SIG-M5 treated with dmso at 0.1 percent for 504 hours (cell line): ENCODE results near the gene KLHL29.

Source experiments
- DNase-seq: peaks from one replicate; lab custom pipeline; 2025; ENCODE audit not compliant: unreplicated experiment; lab: John Stamatoyannopoulos, UW

The KLHL29 gene

DNA sequence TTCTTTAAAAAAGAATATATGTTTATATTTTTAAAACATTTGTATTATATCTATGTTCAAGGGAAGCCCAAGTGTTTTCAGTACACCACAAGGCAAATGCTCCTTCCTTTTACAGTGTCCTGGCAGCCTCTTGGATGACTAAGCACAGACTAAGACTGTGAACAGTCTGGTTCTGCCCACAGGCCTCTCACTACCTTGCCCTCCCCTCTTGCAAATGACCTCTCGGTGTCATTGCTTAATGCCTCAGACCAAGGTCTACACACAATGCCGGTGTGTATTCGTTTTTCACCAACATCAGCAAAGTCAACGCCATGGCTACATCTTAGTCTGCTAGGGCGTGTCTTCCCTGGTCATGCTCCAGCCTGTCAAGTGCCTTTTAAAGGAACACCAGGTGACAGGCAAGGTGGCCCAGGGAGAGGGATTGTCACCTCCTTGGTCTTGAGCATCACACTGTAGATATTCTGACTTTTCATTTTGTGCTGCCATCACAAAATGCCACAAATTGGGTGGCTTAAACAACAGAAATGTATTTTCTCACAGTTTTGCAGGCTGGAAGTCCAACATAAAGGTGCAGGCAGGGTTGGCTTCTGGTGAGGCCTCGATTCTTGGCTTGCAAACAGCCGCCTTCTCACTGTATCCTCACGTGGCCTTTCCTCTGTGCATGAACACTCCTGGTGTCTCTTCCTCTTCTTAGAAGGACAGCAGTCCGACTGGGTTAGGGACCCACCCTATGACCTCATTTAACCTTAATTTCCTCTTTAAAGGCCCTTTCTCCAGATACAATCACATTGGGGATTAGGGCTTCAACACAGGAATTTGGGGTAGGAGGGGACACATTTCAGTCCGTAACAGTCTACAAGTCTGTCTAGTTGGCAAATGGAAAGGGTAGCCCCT, 266.5 kb downstream of the KLHL29 start:
- DNase-seq = no peak

DNA sequence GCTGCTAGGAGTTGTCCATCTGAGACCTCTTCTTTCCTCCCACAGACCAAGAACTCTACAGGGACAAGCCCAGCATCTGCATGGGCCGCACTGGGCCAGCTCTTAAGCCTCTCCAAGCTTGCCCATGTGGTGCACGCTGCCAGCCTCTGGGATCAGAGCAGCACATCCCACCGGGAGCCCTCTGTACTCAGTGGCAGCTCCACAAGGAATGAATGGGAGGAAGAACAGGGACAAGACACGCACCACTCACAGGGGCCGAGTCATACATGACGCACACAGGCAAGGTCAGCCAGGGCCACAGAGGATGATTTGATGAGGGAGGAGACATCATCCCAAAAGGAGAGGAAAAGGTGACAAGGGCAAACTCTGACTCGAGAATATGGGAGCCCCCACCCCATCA, 268.3 kb downstream of the KLHL29 start:
- no peak for DNase-seq

DNA sequence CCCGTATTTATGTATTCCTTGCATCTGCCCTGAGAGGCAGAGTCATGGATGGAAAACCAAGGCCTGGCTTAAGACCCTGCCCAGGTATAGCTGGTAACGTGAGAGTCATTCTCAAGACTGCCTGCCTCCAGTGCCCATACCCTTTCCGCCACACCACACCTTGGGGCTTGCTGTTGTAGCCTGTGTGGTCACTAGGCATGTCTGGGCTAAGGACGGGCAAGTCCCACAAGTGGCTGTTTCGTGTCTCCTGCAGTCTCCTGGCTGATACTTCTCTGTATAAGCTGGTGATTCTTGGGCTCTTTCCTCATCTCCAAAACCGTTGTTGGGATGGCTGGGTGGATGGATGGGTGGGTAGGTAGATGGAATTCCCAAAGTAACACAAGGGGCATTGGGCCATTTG, 269.8 kb downstream of the KLHL29 start:
- no peak for DNase-seq

DNA sequence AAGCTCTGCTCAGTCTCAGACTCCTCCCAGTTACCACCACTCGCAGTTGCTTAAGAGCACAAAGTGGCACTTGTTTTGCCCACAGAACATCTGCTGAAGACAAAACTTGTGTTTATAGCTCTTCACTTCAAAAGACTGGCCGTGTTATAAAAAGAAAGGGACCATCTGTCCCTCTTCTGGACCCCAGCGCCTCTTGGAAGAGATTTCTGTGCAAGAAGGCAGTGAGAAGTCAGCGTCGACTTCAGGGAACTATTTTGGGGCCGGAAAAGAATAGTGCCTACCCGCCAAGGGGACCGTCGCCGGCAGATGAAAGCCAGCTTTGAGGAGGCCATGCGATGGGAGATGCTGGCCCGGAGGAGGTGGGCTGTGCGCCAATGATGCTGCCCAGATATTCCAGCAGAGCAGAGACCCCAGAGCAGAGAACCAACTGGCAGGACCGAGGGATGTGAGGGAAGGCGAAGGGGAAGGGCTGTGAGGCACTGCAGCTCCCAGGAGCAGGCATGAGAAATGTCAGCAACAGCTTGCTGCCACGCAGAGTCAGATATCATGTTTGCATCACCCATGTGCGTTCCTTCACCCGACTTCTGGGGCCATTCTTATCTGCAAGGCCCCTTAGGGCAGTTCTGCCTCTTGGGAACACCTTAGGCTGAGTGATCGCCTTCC, 271.1 kb downstream of the KLHL29 start:
- no peak for DNase-seq

DNA sequence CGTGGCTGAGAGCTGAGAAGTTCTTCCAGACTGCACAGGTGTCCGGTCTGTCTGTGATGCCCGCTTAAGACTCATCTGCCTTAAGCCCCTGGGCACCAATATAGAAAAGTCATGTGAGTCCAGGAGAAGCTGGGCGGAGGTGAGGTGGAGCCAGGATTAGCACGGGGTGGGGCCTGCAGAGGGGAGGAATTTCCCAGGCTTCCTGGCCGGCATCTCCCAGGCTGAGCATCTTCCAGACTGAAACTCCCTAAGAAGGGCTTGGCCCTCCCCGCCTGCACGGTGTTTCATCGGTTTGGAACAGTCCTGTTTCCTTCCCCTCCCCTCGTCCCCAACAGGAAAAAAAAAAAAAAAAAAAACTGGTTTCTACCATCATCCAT, 271.6 kb downstream of the KLHL29 start:
- no peak for DNase-seq

DNA sequence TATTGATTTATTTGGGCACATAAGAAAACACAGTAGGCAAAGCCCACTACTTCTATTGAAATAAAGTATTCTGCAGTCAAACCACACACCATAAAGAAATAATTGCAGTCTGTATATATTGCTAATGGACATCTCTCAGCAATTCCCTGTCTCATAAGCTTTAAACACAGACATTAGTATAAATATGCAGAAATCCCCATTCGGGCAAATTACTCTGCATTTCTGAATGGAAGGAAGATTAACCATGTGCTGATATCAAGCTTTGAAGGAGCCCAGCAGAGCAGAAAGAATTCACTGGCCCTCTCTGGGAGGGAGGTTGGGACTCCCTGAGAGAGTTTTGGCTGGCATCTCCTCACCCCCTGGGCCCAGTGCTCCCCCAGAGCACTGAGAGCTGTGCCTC, 272.4 kb downstream of the KLHL29 start:
- DNase-seq = no peak

GRCh38 chr2:23657934-23658333, 273.0 kb downstream of the KLHL29 start:
- DNase-seq = no peak

DNA sequence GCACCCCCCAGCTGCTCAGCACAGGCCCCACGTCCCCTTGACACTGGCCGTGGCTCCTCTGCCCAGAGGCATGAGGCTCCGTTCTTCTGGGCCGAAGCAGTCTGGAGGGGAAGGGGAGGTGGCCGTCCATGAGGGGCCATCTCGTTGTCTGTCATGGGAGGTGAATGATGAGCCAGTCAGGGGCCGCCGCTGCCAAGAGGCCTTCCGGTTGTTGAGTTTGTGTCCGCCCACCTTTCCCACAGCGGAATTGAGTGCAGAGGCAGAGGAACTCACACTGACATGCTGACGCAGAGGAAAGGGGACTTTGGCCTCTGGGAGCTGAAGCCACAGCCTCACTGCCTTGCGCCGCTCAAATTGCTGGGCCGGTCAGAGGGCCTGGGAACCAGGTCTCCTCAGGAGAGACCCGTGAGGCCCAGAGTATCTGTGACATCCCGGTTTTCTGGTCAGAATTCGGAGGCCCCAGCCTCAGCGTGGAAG, 273.5 kb downstream of the KLHL29 start:
- DNase-seq = no peak

GRCh38 chr2:23659328-23659727, 274.3 kb downstream of the KLHL29 start:
- DNase-seq = no peak

DNA sequence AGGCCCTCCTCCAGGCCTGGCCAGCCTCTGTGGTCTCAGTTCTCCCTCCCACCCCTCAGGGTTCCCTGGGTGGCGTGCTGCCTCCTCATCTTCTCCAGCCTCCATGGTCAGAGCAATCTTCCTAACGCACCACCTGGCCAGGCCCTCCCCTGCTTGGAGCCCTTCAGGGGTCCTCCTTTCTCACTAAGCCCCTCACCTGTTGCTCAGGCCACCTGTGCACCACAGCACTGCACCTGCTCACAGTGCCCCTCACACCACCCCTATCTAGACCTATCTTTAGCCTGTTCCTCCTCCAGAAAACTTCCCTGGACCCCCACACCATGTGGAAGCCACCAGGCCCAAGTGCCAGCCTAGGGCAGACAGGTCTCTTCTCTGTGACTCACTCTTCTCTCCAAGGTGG, 274.8 kb downstream of the KLHL29 start:
- DNase-seq = no peak

DNA sequence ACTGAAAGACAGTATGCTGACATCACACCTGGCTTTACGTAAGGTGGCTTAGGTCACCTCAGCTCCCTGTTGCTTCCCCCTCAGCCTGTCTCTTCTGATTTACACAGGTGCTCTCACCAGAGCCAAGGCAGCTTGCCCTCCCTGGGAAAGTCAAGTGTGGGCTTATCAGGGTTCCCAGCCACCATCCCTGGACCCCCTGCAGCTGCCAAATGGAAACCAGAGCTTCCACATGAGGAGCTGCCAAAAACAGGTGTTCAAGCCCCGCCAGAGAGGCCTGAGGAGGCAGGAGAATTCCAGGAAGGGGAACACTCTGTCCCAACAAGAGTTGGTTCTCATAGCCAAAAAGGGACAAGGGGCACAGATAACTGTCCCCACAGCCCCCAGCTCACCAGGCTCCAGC, 275.3 kb downstream of the KLHL29 start:
- DNase-seq = no peak

DNA sequence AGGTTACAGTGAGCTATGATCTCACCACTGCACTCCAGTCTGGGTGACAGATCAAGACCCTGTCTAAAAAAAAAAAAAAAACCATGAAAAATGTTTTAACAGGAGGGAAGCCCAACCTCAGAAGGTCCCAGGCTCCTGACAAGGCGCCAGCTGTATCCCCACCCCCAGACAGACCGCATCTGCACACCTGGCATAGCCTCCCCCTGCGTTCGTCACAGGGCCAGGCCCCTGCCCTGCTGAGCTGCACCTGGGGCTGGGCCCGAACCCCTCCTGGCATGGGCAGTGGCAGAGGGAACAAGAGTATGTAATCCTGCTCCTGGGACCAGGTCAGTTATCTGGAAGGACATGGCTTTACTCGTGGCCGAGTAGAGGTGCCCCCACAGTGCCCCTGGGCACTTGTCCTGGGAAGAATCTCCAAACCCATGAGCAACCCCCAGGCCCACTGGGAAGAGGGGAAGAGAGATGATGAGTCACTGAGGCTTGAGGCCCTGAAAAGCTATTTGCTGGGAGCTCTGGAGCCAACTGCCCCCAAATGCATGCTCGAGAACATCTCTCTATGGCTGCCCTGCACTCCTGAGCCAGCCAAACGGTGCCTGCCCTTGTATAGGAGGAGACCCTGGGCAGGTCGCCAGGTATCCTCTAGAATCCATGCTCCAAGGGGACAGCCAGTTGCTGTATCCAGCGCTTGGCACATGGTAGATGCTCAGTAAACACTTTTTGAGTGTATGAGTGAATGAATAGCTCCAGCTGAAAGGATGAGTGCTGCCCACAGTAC, 276.5 kb downstream of the KLHL29 start:
- DNase-seq = no peak

GRCh38 chr2:23662466-23662865, 277.5 kb downstream of the KLHL29 start:
- no peak for DNase-seq

- no peak for DNase-seq
Observed at GRCh38 chr2:23662941-23663920, 278.3 kb downstream of the KLHL29 start.

GRCh38 chr2:23664066-23664788, 279.2 kb downstream of the KLHL29 start:
- DNase-seq = no peak

GRCh38 chr2:23666241-23666979, 281.4 kb downstream of the KLHL29 start:
- DNase-seq = no peak

- no peak for DNase-seq
Observed at GRCh38 chr2:23666980-23667357, 282.0 kb downstream of the KLHL29 start.

DNA sequence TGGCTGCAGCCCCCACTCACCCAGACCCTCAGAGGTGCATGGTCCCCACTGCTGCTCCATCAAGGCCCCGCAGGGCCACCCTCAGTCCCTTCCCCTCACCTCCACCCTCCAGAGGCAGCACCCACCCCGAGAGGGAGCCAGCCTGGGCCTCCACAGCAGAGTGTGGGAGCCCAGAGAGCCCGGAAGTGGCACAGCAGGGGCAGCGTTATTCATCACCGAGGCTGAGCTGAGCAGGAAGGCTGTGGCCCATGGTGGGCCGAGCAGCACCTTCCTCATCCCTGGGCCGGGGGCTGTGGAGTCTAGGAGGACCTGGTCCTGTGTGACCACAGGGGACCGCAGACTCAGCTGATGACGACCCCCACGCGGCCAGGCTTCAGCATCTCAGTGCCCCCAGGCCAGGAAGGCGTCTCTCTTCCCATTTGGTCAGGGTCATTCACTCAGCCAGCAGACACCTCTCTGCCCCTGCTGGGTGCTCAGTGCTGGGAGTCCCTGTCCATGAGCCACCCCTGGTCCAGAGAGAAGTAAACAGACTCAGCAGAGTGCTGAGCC, 283.9 kb downstream of the KLHL29 start:
- no peak for DNase-seq
